ENCODE measurements around the gene DTNA.

GRCh38 chr18:34702814-34703213 is 7.3 kb upstream of the DTNA start:
- TF ChIP-seq EZH2 (IDR thresholded peaks at IDR 0.05; ENCODE audit: low read depth): no peak
- no peak for TF ChIP-seq CTCF (conservative IDR thresholded peaks at IDR 0.05)
